Ascending aorta (tissue), 2 donors: ENCODE data around the gene RFX2. TPM values are rescaled to one million over a fixed set of nuclear protein-coding genes. Genes with fewer than 3 reads are reported as not detected.
A peak's percentile ranks its signal among the peaks of the same experiment; 100 is the strongest.

Experiments used
- DNase-seq, 2 donors: peaks; one replicate each; pipeline ENCODE4 v3.0.0-alpha.2; 2019; ENCODE audit warnings: low spot score in 2 of 2
- H3K27ac ChIP-seq, 2 donors: fragments of 200-600 bp; sonication (generic); one replicate each; pipeline ENCODE4 v1.5.1; 2016 to 2017; ENCODE audit warnings: mild to moderate bottlenecking in 1 of 2
- H3K27me3 ChIP-seq: fragments of 200-600 bp; sonication (generic); one replicate; pipeline ENCODE4 v1.5.1; 2017
- H3K36me3 ChIP-seq, 2 donors: fragments of 200-600 bp; sonication (generic); one replicate each; pipeline ENCODE4 v1.5.1; 2016
- H3K4me1 ChIP-seq, 2 donors: fragments of 200-600 bp; sonication (generic); one replicate each; pipeline ENCODE4 v1.5.1; 2016 to 2017; ENCODE audit warnings: mild to moderate bottlenecking in 1 of 2
- H3K4me3 ChIP-seq, 2 donors: fragments of 200-600 bp; sonication (generic); one replicate each; pipeline ENCODE4 v1.5.1; 2016 to 2017; ENCODE audit warnings: mild to moderate bottlenecking in 1 of 2
- H3K9me3 ChIP-seq, 2 donors: fragments of 200-600 bp; sonication (generic); one replicate each; pipeline ENCODE4 v1.5.1; 2016
- intact Hi-C: fragments of 100-400 bp; cut with DNase I; formaldehyde crosslinking; loops from one replicate; pipeline ENCODE4 v1.15.1; 2023
- total RNA-seq: library from RNA; depleted of rRNA; stranded (reverse); fragments of >200 nt; gene quantifications from one replicate; pipeline ENCODE4 v1.1.0, GENCODE V29; 2016
- TF ChIP-seq, protein P1 (sequence below), 3 experiments: fragments of 200-600 bp in 2 of 3; fragments of 450-650 bp in 1 of 3; sonication (generic) in 2 of 3; IDR thresholded peaks; one replicate each; pipeline ENCODE4 v1.5.1; 2016 to 2019; ENCODE audit warnings: antibody characterized with exemption in 3 of 3, mild to moderate bottlenecking in 1 of 3, moderate library complexity in 1 of 3

The RFX2 gene
- total RNA-seq, 1 donor from 2014 or later, result 107 TPM

DNA sequence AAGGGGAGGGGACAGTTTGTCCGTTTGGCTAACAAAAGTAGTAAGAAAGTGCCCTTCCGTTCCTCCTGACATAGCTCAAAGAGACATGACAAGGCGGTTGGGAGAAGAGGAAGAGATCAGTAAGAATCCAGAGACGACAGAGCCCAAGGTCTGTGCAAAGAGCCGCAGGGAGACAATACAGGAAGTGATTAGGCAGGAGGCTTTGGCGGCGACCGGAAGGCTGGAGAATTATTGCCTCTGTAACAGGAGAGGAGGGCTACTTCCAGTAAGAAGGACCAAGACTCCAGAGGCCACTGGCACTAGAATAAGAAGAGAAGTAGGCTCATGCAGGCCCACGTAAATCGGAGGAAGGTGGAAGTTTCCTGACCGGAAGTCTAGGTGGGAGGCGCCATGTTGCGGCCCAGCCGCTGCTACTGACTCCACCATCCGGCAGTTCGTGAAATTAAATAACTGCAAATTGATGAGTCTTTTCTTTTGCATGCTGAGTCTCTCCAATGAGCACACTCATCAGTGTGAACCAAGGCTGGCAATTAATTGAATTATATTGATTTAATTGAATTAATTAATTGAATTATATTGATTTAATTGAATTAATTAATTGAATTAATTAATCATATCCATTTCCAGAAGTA, 9.9 kb downstream of the RFX2 start:
- TF ChIP-seq, protein P1, sequence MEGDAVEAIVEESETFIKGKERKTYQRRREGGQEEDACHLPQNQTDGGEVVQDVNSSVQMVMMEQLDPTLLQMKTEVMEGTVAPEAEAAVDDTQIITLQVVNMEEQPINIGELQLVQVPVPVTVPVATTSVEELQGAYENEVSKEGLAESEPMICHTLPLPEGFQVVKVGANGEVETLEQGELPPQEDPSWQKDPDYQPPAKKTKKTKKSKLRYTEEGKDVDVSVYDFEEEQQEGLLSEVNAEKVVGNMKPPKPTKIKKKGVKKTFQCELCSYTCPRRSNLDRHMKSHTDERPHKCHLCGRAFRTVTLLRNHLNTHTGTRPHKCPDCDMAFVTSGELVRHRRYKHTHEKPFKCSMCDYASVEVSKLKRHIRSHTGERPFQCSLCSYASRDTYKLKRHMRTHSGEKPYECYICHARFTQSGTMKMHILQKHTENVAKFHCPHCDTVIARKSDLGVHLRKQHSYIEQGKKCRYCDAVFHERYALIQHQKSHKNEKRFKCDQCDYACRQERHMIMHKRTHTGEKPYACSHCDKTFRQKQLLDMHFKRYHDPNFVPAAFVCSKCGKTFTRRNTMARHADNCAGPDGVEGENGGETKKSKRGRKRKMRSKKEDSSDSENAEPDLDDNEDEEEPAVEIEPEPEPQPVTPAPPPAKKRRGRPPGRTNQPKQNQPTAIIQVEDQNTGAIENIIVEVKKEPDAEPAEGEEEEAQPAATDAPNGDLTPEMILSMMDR (IDR thresholded peaks at IDR 0.05), result no peak
- intact Hi-C loops, result loop anchor here (5.0 kb wide), 1 partner anchor 172 kb away; no protein-coding TSS in a partner anchor
- no peak for DNase-seq
- Histone ChIP-seq H3K4me1 (peaks cover 13 to 61% of the 10 kb centered on the region in 2 donors), H3K4me3 (peak overlapping the region in 1 of 2 donors; percentile 11), H3K27me3 (no peaks in the 10 kb centered on the region), H3K9me3 (no peaks in the 10 kb centered on the region), H3K36me3 (no peaks in the 10 kb centered on the region), H3K27ac (peak overlapping the region; percentile 83 to 90)

DNA sequence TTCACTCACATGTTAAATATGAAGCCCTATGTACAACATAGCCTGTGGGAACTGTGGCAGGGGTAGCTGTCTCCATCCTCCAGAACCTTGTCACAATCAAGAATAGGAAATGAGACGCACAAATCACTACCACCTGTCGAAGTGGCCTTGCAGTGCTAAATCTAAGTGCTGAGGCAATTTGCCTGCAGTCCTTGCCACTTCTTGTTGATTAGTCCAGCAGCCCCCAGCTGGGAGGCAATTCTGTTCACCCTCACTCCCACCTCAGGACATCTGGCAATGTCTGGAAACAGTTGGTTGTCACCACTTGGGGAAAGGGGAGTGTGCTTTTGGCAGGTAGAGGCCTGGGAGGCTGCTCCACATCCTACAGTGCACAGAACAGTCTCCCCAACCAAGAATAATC, 10.7 kb downstream of the RFX2 start:
- intact Hi-C loops, result no loop called here
- Histone ChIP-seq H3K4me1 (peaks cover 13 to 61% of the 10 kb centered on the region in 2 donors), H3K4me3 (no peak overlapping the region), H3K27me3 (no peaks in the 10 kb centered on the region), H3K9me3 (no peaks in the 10 kb centered on the region), H3K27ac (peak overlapping the region; percentile 83 to 90), H3K36me3 (no peaks in the 10 kb centered on the region)
- TF ChIP-seq, protein P1 (IDR thresholded peaks at IDR 0.05), result no peak
- no peak for DNase-seq

DNA sequence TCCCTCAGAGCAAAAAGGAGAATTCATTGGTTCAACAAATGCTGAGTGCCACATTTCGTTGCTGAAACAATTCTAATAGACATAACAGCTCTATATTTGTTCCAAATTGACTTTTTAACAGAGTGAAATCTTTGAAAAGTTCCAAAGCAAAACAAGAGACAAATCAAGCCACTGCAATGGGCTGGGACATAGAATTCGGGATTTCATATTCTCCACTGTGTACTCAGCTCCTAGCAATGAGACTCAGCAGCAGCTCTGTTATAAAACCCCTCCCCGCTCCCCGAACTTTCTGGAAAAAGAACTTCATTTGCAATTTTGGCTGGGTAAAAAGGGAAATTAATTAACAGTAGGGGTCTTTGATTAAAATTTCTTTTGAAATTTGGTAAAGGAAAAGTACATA, 11.3 kb downstream of the RFX2 start:
- Histone ChIP-seq H3K27me3 (no peaks in the 10 kb centered on the region), H3K36me3 (no peaks in the 10 kb centered on the region), H3K4me1 (peaks cover 13 to 57% of the 10 kb centered on the region in 2 donors), H3K27ac (peak overlapping the region; percentile 83 to 90), H3K4me3 (no peak overlapping the region), H3K9me3 (no peaks in the 10 kb centered on the region)
- intact Hi-C loops, result no loop called here
- TF ChIP-seq, protein P1 (IDR thresholded peaks at IDR 0.05), result no peak
- DNase-seq, result no peak

DNA sequence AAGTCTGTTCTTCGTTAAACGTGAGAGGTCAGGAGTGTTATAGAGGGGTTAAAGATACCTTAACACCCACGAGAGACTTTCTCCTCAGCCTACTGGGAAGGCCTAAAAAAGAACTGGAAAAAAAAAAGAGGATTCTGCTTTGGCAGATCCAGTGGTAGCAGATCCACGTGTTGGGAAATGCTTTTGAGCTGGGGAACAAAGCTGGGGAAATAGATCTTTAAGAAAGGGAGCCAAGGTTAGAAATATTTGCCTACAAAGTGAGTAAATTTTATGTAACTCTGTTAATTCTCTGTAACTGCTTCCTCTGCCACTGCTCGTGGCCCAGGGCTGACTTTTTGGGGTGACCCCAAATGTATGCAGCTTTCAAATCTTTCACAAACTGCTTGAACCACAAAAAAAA, 11.7 kb downstream of the RFX2 start:
- H3K27ac ChIP-seq, result peak overlapping the region; percentile 83 to 90
- TF ChIP-seq, protein P1 (IDR thresholded peaks at IDR 0.05), result no peak
- no peaks in the 10 kb centered on the region for H3K27me3 ChIP-seq
- no peaks in the 10 kb centered on the region for H3K9me3 ChIP-seq
- H3K4me1 ChIP-seq, result peaks cover 13 to 53% of the 10 kb centered on the region in 2 donors
- intact Hi-C loops, result no loop called here
- no peak overlapping the region for H3K4me3 ChIP-seq
- no peaks in the 10 kb centered on the region for H3K36me3 ChIP-seq
- no peak for DNase-seq

DNA sequence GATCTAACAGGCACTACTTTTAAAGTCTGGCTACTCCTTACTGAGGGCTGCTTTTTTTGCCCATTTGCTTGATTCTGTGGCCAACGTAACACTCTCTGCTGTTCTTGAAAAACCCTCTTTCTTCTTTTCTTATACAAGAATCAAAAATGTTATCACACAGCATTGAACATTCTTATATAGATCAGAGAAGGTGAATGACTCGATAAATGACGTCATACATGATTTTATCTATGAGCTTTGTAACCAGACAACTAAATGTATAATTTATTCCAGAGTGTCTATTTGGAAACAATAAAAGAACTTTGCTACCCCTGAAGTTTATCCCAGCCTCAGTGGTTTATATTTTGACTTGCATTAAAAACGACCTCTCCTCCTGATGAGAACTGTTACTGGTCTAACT, 12.4 kb downstream of the RFX2 start:
- H3K9me3 ChIP-seq, result no peaks in the 10 kb centered on the region
- H3K27ac ChIP-seq, result peak overlapping the region; percentile 83 to 90
- no peaks in the 10 kb centered on the region for H3K27me3 ChIP-seq
- H3K4me1 ChIP-seq, result peaks cover 16 to 57% of the 10 kb centered on the region in 2 donors
- TF ChIP-seq, protein P1 (IDR thresholded peaks at IDR 0.05), result no peak
- DNase-seq, result no peak
- intact Hi-C loops, result no loop called here
- H3K4me3 ChIP-seq, result no peak overlapping the region
- H3K36me3 ChIP-seq, result no peaks in the 10 kb centered on the region
